Immature natural killer cell (primary cell): ENCODE data around the gene PTPRF. TPM values are rescaled to one million over a fixed set of nuclear protein-coding genes. Genes with fewer than 3 reads are reported as not detected.
"Not testable (repeated sequence)": the region's sequence is repeated elsewhere in the genome, so short reads cannot be mapped to it uniquely, and the experiment has no call there.

Experiments used
- DNase-seq, 3 donors: peaks; one replicate each; pipeline ENCODE4 v3.0.0; 2022; ENCODE audit warnings: mixed read lengths in 1 of 3
- H3K27ac Mint-ChIP-seq, 6 donors: one replicate each; pipeline ENCODE4 v1.8.0; 2020; ENCODE audit warnings: mixed read lengths in 6 of 6, mild to moderate bottlenecking in 5 of 6, inconsistent platforms in 4 of 6, moderate library complexity in 3 of 6
- H3K27me3 Mint-ChIP-seq, 3 donors: one replicate each; pipeline ENCODE4 v1.8.0; 2020 to 2021; ENCODE audit warnings: low read depth in 3 of 3, mild to moderate bottlenecking in 3 of 3, mixed read lengths in 3 of 3, moderate library complexity in 3 of 3, inconsistent platforms in 1 of 3
- H3K36me3 Mint-ChIP-seq, 3 donors: one replicate each; pipeline ENCODE4 v1.8.0; 2020; ENCODE audit warnings: mixed read lengths in 3 of 3, inconsistent platforms in 2 of 3, mild to moderate bottlenecking in 2 of 3
- H3K4me1 Mint-ChIP-seq, 2 donors: one replicate each; pipeline ENCODE4 v1.8.0; 2020; ENCODE audit warnings: inconsistent platforms in 2 of 2, mild to moderate bottlenecking in 2 of 2, mixed read lengths in 2 of 2, moderate library complexity in 1 of 2
- H3K4me3 Mint-ChIP-seq, 5 donors: one replicate each; pipeline ENCODE4 v1.8.0; 2020; ENCODE audit warnings: mild to moderate bottlenecking in 5 of 5, mixed read lengths in 5 of 5, inconsistent platforms in 3 of 5, moderate library complexity in 3 of 5
- H3K9me3 Mint-ChIP-seq, 6 donors: one replicate each; pipeline ENCODE4 v1.8.0; 2020; ENCODE audit warnings: mild to moderate bottlenecking in 6 of 6, mixed read lengths in 6 of 6, inconsistent platforms in 4 of 6, moderate library complexity in 3 of 6
- polyA plus RNA-seq, 3 donors: library from polyadenylated mRNA; unstranded; fragments of 300-500 nt; fragmentation: Illumina TruSeq; gene quantifications; one replicate each; pipeline ENCODE4 v1.2.3, GENCODE V29; 2021

Gene PTPRF
- not detected for polyA plus RNA-seq

DNA sequence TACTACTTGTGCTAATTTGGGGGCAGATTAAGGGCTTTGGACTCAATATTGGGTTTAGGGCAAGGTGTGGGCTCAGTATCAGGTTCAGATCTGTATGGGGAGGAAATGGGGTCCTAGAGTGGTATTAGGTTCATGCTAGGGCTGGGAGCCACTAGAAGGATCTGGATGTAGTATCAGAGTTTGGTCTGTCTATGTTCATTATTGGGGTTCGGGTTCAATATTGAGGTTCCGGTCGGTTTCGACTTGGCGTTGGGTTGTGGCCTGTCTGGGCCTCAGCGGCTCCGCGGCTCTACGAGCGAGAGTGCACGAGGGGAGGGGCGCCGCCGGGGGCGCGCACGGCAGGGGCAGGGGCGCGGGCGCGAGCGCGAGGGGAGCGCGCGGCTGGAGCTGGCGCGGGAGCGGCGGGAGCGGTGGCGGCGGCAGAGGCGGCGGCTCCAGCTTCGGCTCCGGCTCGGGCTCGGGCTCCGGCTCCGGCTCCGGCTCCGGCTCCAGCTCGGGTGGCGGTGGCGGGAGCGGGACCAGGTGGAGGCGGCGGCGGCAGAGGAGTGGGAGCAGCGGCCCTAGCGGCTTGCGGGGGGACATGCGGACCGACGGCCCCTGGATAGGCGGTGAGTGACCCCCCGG, at the start of gene PTPRF:
PTPRF (plus strand) TSS at position 401 of the 624 bp plus-strand sequence. CDS start 14,193 bp downstream, outside the sequence.
- peak within 1 kb of the TSS in 4 of 6 donors; percentile 5 to 39 (median 12) for H3K27ac Mint-ChIP-seq

DNA sequence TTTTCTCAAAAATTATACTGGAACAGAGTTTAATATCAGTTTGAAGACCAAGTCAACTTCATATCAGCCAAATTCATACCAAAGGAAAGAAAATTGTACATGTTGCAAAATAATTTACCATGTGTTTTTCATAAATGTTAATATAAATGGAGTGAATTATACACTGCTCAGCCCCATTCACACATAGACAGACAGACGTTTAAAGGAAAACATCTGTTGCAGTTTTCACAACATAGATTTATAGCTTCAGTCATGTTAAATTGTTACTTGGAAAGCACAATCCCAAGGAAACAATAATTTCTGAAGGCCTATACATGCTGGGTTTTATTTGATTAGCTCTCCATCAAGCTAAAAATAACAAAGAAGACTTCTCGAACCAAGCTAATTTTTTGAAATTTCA, 49.2 kb upstream of the PTPRF start:
- Mint-ChIP-seq H3K4me3 (no peak overlapping the region), H3K27me3 (peaks cover 0 to 6% (median 3%) of the 10 kb centered on the region in 3 donors), H3K9me3 (peaks cover 0 to 3% (median 0%) of the 10 kb centered on the region in 6 donors), H3K36me3 (peaks cover 0 to 4% (median 0%) of the 10 kb centered on the region in 3 donors), H3K27ac (peak overlapping the region in 1 of 6 donors; percentile 40), H3K4me1 (peaks cover 5 to 11% of the 10 kb centered on the region in 2 donors)
- DNase-seq: no peak

More for the DNA sequence above, at the start of gene PTPRF:
- peak; percentile 14 to 26 (median 26) for DNase-seq
- no peaks in the 10 kb centered on the region for H3K9me3 Mint-ChIP-seq
- peaks cover 14 to 22% (median 16%) of the 10 kb centered on the region in 3 donors for H3K27me3 Mint-ChIP-seq
- peaks cover 21 to 33% of the 10 kb centered on the region in 2 donors for H3K4me1 Mint-ChIP-seq
- H3K36me3 Mint-ChIP-seq: no peaks in the 10 kb centered on the region
- peak within 1 kb of the TSS; percentile 85 to 94 (median 89) for H3K4me3 Mint-ChIP-seq

DNA sequence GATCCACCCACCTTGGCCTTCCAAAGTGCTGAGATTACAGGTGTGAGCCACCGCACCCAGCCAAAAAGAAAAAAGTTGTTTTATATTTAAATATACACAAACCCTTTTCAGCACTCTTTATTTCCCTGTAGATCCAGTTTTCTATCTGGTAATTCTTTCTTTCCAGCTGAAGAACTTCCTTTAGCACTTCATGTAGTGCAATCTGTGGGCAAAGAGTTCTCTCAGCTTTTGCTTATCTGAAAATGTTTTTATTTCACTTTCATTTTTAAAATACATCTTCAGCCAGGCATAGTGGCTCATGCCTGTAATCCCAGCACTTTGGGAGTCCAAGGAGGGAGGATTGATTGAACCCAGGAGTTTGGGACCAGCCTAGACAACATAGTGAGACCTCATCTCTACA, 48.5 kb upstream of the PTPRF start:
- Mint-ChIP-seq H3K36me3 (peaks cover 0 to 4% (median 0%) of the 10 kb centered on the region in 3 donors), H3K27me3 (peaks cover 0 to 3% (median 2%) of the 10 kb centered on the region in 3 donors), H3K27ac (peak overlapping the region in 3 of 6 donors; percentile 40 to 66 (median 50)), H3K4me1 (peaks cover 5 to 11% of the 10 kb centered on the region in 2 donors), H3K4me3 (peak overlapping the region in 1 of 5 donors; percentile 45), H3K9me3 (peaks cover 0 to 4% (median 2%) of the 10 kb centered on the region in 6 donors)
- DNase-seq: no peak

DNA sequence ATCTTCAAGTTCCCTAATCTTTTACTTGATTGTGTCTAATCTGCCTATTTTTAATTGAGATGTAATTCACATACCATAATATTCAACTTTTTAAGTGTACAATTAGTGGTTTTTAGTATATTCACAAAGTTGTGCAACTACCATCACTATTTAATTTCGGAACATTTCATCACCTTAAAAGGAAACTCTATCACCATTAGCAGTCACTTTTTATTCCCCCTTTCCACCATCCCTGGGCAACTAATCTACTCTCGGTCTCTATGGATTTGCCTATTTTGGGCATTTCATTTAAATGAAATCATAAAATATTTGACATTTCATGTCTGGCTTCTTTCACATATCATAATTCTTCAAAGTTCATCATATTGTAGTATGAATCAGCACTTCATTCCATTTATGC, 46.3 kb upstream of the PTPRF start:
- no peak overlapping the region for H3K27ac Mint-ChIP-seq
- peaks cover 9 to 21% (median 12%) of the 10 kb centered on the region in 6 donors for H3K9me3 Mint-ChIP-seq
- peaks cover 3 to 4% (median 4%) of the 10 kb centered on the region in 3 donors for H3K27me3 Mint-ChIP-seq
- H3K4me1 Mint-ChIP-seq: peaks cover 5 to 11% of the 10 kb centered on the region in 2 donors
- H3K36me3 Mint-ChIP-seq: peaks cover 4% of the 10 kb centered on the region in 3 donors
- H3K4me3 Mint-ChIP-seq: no peak overlapping the region
- no peak for DNase-seq

DNA sequence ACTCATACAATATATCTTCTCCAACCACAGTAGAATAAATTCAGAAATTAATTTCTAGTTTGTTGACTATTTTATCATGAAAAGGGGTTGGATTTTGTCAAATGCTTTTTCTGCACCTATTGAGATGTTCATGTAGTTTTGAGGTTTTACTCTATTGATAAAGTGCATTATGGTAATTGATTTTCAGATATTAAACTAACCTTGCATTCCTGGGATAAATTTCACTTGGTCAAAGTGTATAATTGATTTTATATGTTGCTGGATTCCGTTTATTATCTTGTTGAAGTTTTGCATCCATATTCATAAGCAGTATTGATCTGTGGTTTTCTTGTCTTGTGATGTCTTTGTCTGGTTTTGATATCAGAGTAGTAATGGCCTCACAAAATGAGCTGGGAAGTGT, 42.5 kb upstream of the PTPRF start:
- Mint-ChIP-seq H3K27ac (no peak overlapping the region), H3K4me1 (no peaks in the 10 kb centered on the region), H3K36me3 (peaks cover 4 to 10% (median 7%) of the 10 kb centered on the region in 3 donors), H3K27me3 (peaks cover 3 to 6% (median 4%) of the 10 kb centered on the region in 3 donors), H3K9me3 (peaks cover 12 to 44% (median 21%) of the 10 kb centered on the region in 6 donors), H3K4me3 (no peak overlapping the region)
- no peak for DNase-seq

DNA sequence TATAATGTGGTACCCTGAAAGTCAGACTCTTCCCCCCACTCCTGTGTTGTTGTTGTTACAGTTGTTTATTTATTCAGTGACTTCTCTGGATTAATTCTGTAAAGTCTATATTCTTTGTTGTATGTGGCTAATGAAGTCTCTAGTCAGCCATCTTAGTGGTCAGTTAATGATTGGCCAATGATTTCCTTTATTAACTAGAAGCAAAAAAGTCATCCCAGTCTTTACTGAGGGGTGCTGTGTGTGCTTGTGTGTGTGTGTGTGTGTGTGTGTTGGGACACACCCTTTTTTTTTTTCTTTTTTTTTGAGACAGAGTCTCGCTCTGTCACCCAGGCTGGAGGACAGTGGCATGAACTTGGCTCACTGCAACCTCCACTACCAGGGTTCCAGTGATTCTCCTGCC, 39.6 kb upstream of the PTPRF start:
- Mint-ChIP-seq H3K27me3 (peaks cover 6 to 10% (median 7%) of the 10 kb centered on the region in 3 donors), H3K4me3 (no peak overlapping the region), H3K4me1 (no peaks in the 10 kb centered on the region), H3K9me3 (peaks cover 12 to 44% (median 19%) of the 10 kb centered on the region in 6 donors), H3K36me3 (peaks cover 3 to 10% (median 4%) of the 10 kb centered on the region in 3 donors), H3K27ac (no peak overlapping the region)
- no peak for DNase-seq

DNA sequence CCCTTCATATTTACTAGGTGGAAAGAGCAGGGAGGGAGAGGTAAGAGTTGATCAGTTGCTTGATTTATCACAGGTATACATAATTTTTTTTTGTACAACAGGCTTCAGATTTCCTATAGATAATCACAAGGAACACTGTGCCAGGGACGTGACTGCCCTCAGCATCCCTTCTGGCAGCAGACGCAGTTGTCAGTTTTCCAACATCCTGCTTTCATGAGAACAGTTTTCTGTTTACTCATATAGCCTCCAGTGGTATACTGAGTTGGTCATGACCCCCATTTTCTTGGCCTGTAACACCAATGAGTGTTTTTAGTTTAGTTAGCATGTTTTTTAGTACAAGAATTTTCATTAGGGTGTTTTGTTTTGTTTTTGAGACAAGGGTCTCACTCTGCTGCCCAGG, 37.9 kb upstream of the PTPRF start:
- DNase-seq: no peak
- Mint-ChIP-seq H3K9me3 (peaks cover 11 to 37% (median 17%) of the 10 kb centered on the region in 6 donors), H3K4me1 (no peaks in the 10 kb centered on the region), H3K36me3 (peaks cover 3 to 10% (median 4%) of the 10 kb centered on the region in 3 donors), H3K27me3 (peaks cover 6 to 12% (median 7%) of the 10 kb centered on the region in 3 donors), H3K4me3 (no peak overlapping the region), H3K27ac (no peak overlapping the region)

DNA sequence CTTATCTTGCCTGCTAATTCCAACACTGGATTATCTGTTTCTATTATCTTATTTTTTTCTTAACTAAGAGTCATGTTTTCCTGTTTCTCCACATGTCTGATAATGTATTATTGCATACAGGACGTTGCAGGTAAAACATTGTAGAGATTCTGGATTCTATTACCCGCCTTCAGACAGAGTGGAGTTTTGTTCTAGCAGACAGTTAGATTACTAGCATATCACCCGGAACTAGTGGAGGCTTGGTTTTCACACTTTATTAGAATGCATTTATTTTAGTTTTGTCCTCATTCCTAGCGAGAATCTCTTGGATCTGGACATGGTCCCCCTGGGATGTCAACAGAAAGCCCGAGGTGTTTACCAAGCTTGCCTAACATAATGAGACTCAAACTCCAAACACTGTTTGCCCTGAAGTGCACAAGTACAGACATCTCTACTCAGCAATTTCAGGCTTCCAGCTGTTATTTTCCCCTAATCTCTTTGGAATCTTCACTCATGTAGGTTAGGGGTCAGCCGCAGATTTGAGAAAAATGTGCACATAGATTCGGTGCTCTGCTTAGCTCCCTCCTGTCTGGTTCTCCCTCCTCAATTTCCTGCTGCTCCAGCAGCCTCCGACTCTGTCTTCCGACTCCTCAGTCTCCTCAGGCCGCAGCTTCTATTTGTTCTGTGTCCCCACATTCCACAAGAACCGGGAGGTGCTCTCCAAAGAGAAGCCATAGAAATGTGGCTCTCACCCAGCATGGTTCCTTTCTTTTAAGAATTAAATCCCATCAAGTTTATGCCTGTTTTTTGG, 36.8 kb upstream of the PTPRF start:
- Mint-ChIP-seq H3K27me3 (peaks cover 6 to 12% (median 6%) of the 10 kb centered on the region in 3 donors), H3K36me3 (peaks cover 0 to 6% (median 3%) of the 10 kb centered on the region in 3 donors)
- no peak for DNase-seq

DNA sequence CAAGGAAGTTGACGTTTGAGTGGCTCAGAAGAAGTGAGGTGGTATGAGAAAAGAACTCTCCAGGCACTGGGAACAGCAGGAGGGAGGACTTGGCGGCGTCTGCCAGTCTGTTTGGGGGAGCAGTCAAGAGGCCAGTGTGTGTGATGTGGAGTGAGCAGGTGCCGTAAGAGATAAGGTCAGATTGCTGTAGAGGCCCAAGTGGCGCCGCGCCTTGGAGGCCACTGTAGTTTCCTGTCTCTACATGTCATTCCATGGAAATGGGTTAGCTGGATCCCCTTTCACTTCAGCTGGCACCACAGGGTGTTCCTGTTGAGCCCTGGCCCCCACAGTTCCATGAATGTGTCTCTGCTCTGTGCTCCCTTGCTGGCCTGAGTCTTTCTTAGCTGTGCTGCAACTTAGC, 35.5 kb upstream of the PTPRF start:
- Mint-ChIP-seq H3K36me3 (peaks cover 0 to 3% (median under 1%) of the 10 kb centered on the region in 3 donors), H3K4me1 (no peaks in the 10 kb centered on the region), H3K9me3 (peaks cover 0 to 15% (median 5%) of the 10 kb centered on the region in 6 donors), H3K27ac (no peak overlapping the region), H3K4me3 (no peak overlapping the region), H3K27me3 (peaks cover 3 to 8% (median 4%) of the 10 kb centered on the region in 3 donors)
- DNase-seq: no peak

More for the DNA sequence above, 36.8 kb upstream of the PTPRF start:
- H3K4me3 Mint-ChIP-seq: no peak overlapping the region
- no peaks in the 10 kb centered on the region for H3K4me1 Mint-ChIP-seq
- H3K27ac Mint-ChIP-seq: no peak overlapping the region
- peaks cover 5 to 28% (median 13%) of the 10 kb centered on the region in 6 donors for H3K9me3 Mint-ChIP-seq

DNA sequence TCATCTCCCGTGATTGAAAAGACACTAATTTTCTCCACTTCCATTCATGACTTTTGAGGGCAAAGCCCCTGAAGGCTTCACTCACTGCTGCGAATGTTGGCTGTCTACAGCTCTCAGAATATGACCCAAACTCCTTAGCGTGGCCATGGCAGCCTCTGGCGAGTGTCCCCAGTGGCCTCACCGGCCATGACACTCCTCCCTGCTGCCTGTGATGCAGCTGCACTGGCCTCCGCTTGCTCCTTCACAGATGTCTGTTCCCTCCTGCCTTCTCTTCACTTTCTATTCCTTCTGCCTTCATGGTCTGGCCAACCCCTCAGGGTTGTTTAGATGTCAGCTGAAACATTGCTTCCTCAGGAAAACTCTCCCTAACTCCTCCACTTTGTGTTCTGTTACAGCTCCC, 30.8 kb upstream of the PTPRF start:
- DNase-seq: no peak
- Mint-ChIP-seq H3K9me3 (no peaks in the 10 kb centered on the region), H3K27ac (no peak overlapping the region), H3K4me1 (no peaks in the 10 kb centered on the region), H3K36me3 (no peaks in the 10 kb centered on the region), H3K4me3 (no peak overlapping the region), H3K27me3 (peaks cover 2 to 12% (median 4%) of the 10 kb centered on the region in 3 donors)

DNA sequence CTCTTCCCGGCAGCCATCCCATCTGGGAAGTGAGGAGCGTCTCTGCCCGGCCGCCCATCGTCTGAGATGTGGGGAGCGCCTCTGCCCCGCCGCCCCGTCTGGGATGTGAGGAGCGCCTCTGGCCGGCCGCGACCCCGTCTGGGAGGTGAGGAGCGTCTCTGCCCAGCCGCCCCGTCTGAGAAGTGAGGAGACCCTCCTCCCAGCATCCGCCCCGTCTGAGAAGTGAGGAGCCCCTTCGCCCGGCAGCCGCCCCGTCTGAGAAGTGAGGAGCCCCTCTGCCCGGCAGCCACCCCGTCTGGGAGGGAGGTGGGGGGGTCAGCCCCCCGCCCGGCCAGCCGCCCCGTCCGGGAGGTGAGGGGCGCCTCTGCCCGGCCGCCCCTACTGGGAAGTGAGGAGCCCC, 28.9 kb upstream of the PTPRF start:
- not testable (repeated sequence) for H3K9me3 Mint-ChIP-seq, H3K27ac Mint-ChIP-seq, DNase-seq, H3K36me3 Mint-ChIP-seq, H3K4me1 Mint-ChIP-seq, H3K4me3 Mint-ChIP-seq
- H3K27me3 Mint-ChIP-seq: peaks cover 2 to 11% (median 5%) of the 10 kb centered on the region in 3 donors

DNA sequence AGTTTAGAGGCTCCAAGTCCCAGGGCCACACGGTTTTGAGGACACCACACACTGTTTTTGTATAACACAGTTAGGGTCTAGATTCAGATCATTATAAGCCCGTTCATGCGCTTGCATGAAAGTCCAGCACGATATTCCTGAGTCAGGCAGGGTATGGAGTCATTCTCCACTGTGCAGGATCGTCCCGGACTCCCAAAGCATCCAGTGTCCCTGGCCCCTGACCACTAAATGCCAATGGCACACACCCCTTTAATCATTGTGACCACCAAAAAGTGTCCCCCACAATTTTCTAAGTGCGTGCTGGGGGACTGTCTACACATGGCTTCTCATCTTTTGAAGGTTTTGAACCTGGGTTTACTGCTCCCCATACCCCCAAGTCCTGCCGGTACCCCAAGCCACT, 27.1 kb upstream of the PTPRF start:
- no peak for DNase-seq
- H3K4me3 Mint-ChIP-seq: no peak overlapping the region
- no peaks in the 10 kb centered on the region for H3K4me1 Mint-ChIP-seq
- peaks cover 2 to 9% (median 5%) of the 10 kb centered on the region in 3 donors for H3K27me3 Mint-ChIP-seq
- H3K27ac Mint-ChIP-seq: no peak overlapping the region
- no peaks in the 10 kb centered on the region for H3K9me3 Mint-ChIP-seq
- no peaks in the 10 kb centered on the region for H3K36me3 Mint-ChIP-seq

DNA sequence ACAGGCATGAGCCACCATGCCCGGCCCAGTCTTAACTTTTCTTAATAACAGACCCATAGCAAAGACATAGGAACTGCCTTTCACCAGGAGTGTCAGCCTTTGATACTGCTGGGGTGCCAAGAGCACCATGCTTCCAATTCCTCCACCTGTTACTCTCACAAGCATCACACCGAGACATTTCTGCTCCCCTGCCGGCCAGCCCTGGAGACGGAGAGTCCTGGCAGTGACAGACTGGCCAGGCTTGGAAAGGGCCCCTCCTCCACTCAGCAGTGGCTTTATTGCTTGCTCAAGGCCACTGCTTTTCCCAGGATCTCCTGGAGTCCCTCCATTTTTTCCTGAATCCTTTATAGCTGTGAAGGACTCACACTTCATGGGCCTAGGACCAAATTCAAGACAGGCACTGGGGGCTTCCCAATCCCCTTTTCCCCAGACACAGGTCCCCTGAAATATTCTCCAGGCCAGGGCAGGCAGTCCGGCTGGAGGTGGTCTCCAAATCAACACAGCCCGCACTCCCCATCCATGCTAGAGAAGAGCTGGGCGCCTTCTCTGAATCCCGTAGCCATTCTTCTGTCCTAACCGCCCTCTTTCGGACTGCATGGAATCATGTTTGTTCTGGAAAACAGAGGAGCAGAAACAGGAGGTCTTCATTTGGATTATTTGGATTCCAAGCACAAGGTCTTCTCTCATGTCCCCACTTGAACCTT, 25.5 kb upstream of the PTPRF start:
- no peak for DNase-seq
- H3K27me3 Mint-ChIP-seq: peaks cover 3 to 9% (median 4%) of the 10 kb centered on the region in 3 donors
- H3K4me1 Mint-ChIP-seq: no peaks in the 10 kb centered on the region
- no peaks in the 10 kb centered on the region for H3K9me3 Mint-ChIP-seq
- no peak overlapping the region for H3K27ac Mint-ChIP-seq
- H3K36me3 Mint-ChIP-seq: no peaks in the 10 kb centered on the region
- no peak overlapping the region for H3K4me3 Mint-ChIP-seq
